Astrocyte (in vitro differentiated cells and primary cell): ENCODE measurements around the gene TEX52. TPM values are rescaled to one million over a fixed set of nuclear protein-coding genes. Genes with fewer than 3 reads are reported as not detected.
A peak's percentile ranks its signal among the peaks of the same experiment; 100 is the strongest.

Experiments used
- DNase-seq: peaks from one replicate; pipeline ENCODE4 v3.0.0-alpha.2; 2010; ENCODE audit warnings: low read depth
- FAIRE-seq: peaks from 2 replicates; lab custom pipeline; 2011; peaks lifted over from hg19 to GRCh38; lab: Jason Lieb, UNC
- H2AFZ ChIP-seq: 2 replicates; pipeline ENCODE4 v1.6.0; 2012; ENCODE audit warnings: low read depth, low read length, inconsistent platforms
- H3K27ac ChIP-seq: 2 replicates; pipeline ENCODE4 v1.5.1; 2011; ENCODE audit warnings: low read depth, low read length, inconsistent platforms
- H3K27me3 ChIP-seq: 2 replicates; pipeline ENCODE4 v1.6.0; 2011; ENCODE audit warnings: low read length, inconsistent platforms; ENCODE audit not compliant: insufficient read depth
- H3K36me3 ChIP-seq: 2 replicates; pipeline ENCODE4 v1.5.1; 2011; ENCODE audit warnings: low read length, inconsistent platforms; ENCODE audit not compliant: insufficient read depth
- H3K4me1 ChIP-seq: 2 replicates; pipeline ENCODE4 v1.5.1; 2011; ENCODE audit warnings: low read length, inconsistent platforms; ENCODE audit not compliant: insufficient read depth
- H3K4me2 ChIP-seq: 2 replicates; pipeline ENCODE4 v1.6.0; 2012; ENCODE audit warnings: low read length, inconsistent platforms
- H3K4me3 ChIP-seq: 2 replicates; pipeline ENCODE4 v1.5.1; 2011; ENCODE audit warnings: low read depth, mild to moderate bottlenecking, low read length, inconsistent platforms; ENCODE audit not compliant: insufficient read depth
- H3K79me2 ChIP-seq: 2 replicates; pipeline ENCODE4 v1.6.0; 2012; ENCODE audit warnings: mild to moderate bottlenecking, low read length, inconsistent platforms; ENCODE audit not compliant: insufficient read depth
- H3K9ac ChIP-seq: 2 replicates; pipeline ENCODE4 v1.6.0; 2012; ENCODE audit warnings: mild to moderate bottlenecking, low read length, inconsistent platforms
- H3K9me3 ChIP-seq: 2 replicates; pipeline ENCODE4 v1.5.1; 2012; ENCODE audit warnings: low read depth, mild to moderate bottlenecking, low read length, inconsistent platforms; ENCODE audit not compliant: insufficient read depth
- H4K20me1 ChIP-seq: 2 replicates; pipeline ENCODE4 v1.6.0; 2012; ENCODE audit warnings: low read length, inconsistent platforms; ENCODE audit not compliant: insufficient read depth
- H3K27ac Mint-ChIP-seq: one replicate; pipeline ENCODE4 v1.8.0; 2021; ENCODE audit warnings: mild to moderate bottlenecking, mixed read lengths; ENCODE audit not compliant: unreplicated experiment
- H3K27me3 Mint-ChIP-seq: one replicate; pipeline ENCODE4 v1.8.0; 2021; ENCODE audit warnings: low read depth, mixed read lengths; ENCODE audit not compliant: unreplicated experiment
- H3K36me3 Mint-ChIP-seq: one replicate; pipeline ENCODE4 v1.8.0; 2021; ENCODE audit warnings: low read depth, mixed read lengths; ENCODE audit not compliant: unreplicated experiment
- H3K4me1 Mint-ChIP-seq: one replicate; pipeline ENCODE4 v1.8.0; 2021; ENCODE audit warnings: low read depth, mixed read lengths; ENCODE audit not compliant: unreplicated experiment
- H3K4me3 Mint-ChIP-seq: one replicate; pipeline ENCODE4 v1.8.0; 2021; ENCODE audit warnings: mild to moderate bottlenecking, moderate library complexity, mixed read lengths; ENCODE audit not compliant: unreplicated experiment
- H3K9me3 Mint-ChIP-seq: one replicate; pipeline ENCODE4 v1.8.0; 2021; ENCODE audit warnings: mild to moderate bottlenecking, mixed read lengths; ENCODE audit not compliant: unreplicated experiment
- CTCF ChIP-seq: IDR thresholded peaks from 2 replicates; pipeline ENCODE4 v1.5.1; 2011; ENCODE audit warnings: low read depth, mild to moderate bottlenecking, inconsistent platforms, low read length, moderate library complexity; ENCODE audit not compliant: insufficient read depth
- EZH2 ChIP-seq: IDR thresholded peaks from 2 replicates; pipeline ENCODE4 v1.6.1; 2012; ENCODE audit warnings: mild to moderate bottlenecking, low read length, inconsistent platforms; ENCODE audit not compliant: insufficient read depth
- total RNA-seq: library from RNA; stranded (reverse); gene quantifications from 2 replicates; pipeline ENCODE4 v1.2.1, GENCODE V29; 2021

The TEX52 gene
- total RNA-seq, 1 donor from 2014 or later, result not detected

GRCh38 chr12:2824541-2824940 lies 32.3 kb downstream of the TEX52 start:
- H3K36me3 Mint-ChIP-seq, result peaks cover 32% of the 10 kb centered on the region
- H3K27ac ChIP-seq, result peak overlapping the region; percentile 48

GRCh38 chr12:2823483-2823882 lies 33.4 kb downstream of the TEX52 start:
- H3K9me3 ChIP-seq, result no peaks in the 10 kb centered on the region
- no peaks in the 10 kb centered on the region for H4K20me1 ChIP-seq
- TF ChIP-seq CTCF (no peak), EZH2 (no peak)
- H3K4me3 ChIP-seq, result no peak overlapping the region
- no peak overlapping the region for H3K27ac Mint-ChIP-seq
- H3K4me3 Mint-ChIP-seq, result no peak overlapping the region
- H3K36me3 ChIP-seq, result peaks cover 20% of the 10 kb centered on the region
- DNase-seq, result no peak
- H3K4me1 Mint-ChIP-seq, result peaks cover 5% of the 10 kb centered on the region
- no peaks in the 10 kb centered on the region for H3K9me3 Mint-ChIP-seq
- H3K79me2 ChIP-seq, result no peaks in the 10 kb centered on the region
- peaks cover 9% of the 10 kb centered on the region for H3K4me1 ChIP-seq
- no peak overlapping the region for H3K4me2 ChIP-seq
- no peak overlapping the region for H3K9ac ChIP-seq
- FAIRE-seq, result no peak
- peaks cover 29% of the 10 kb centered on the region for H3K36me3 Mint-ChIP-seq
- H2AFZ ChIP-seq, result no peak overlapping the region
- no peaks in the 10 kb centered on the region for H3K27me3 Mint-ChIP-seq
- H3K27ac ChIP-seq, result no peak overlapping the region
- H3K27me3 ChIP-seq, result no peaks in the 10 kb centered on the region

More at GRCh38 chr12:2824541-2824940, 32.3 kb downstream of the TEX52 start:
- TF ChIP-seq CTCF, result no peak
- no peak for TF ChIP-seq EZH2
- no peak for FAIRE-seq
- no peaks in the 10 kb centered on the region for H3K79me2 ChIP-seq
- H3K27me3 ChIP-seq, result no peaks in the 10 kb centered on the region
- Mint-ChIP-seq H3K27ac (no peak overlapping the region), H3K9me3 (no peaks in the 10 kb centered on the region), H3K27me3 (no peaks in the 10 kb centered on the region), H3K4me1 (peaks cover 5% of the 10 kb centered on the region), H3K4me3 (no peak overlapping the region)
- no peak overlapping the region for H3K4me3 ChIP-seq
- peak overlapping the region; percentile 10 for H3K9ac ChIP-seq
- H4K20me1 ChIP-seq, result no peaks in the 10 kb centered on the region
- peaks cover 9% of the 10 kb centered on the region for H3K4me1 ChIP-seq
- no peak overlapping the region for H3K4me2 ChIP-seq
- H3K36me3 ChIP-seq, result peaks cover 21% of the 10 kb centered on the region
- H3K9me3 ChIP-seq, result no peaks in the 10 kb centered on the region
- peak; percentile 62 for DNase-seq
- H2AFZ ChIP-seq, result no peak overlapping the region

GRCh38 chr12:2820432-2820831 lies 36.4 kb downstream of the TEX52 start:
- H3K27ac ChIP-seq, result no peak overlapping the region
- no peaks in the 10 kb centered on the region for H3K4me1 ChIP-seq
- H3K9me3 ChIP-seq, result no peaks in the 10 kb centered on the region
- H2AFZ ChIP-seq, result no peak overlapping the region
- TF ChIP-seq CTCF, result no peak
- no peak for TF ChIP-seq EZH2
- H3K4me1 Mint-ChIP-seq, result no peaks in the 10 kb centered on the region
- H3K36me3 ChIP-seq, result peaks cover 24% of the 10 kb centered on the region
- H3K4me2 ChIP-seq, result no peak overlapping the region
- peaks cover 5% of the 10 kb centered on the region for H3K79me2 ChIP-seq
- no peaks in the 10 kb centered on the region for H3K9me3 Mint-ChIP-seq
- H3K36me3 Mint-ChIP-seq, result peaks cover 22% of the 10 kb centered on the region
- H3K27me3 ChIP-seq, result no peaks in the 10 kb centered on the region
- H3K4me3 Mint-ChIP-seq, result no peak overlapping the region
- FAIRE-seq, result no peak
- H3K4me3 ChIP-seq, result no peak overlapping the region
- no peak overlapping the region for H3K9ac ChIP-seq
- no peak for DNase-seq
- H3K27me3 Mint-ChIP-seq, result no peaks in the 10 kb centered on the region
- H3K27ac Mint-ChIP-seq, result no peak overlapping the region
- peaks cover 3% of the 10 kb centered on the region for H4K20me1 ChIP-seq
